ENCODE data around the gene MAST2. TPM values are rescaled to one million over a fixed set of nuclear protein-coding genes. Genes with fewer than 3 reads are reported as not detected.

MAST2 gene
- total and polyA plus RNA-seq, 9 of the 15 experiments (the other 6 are each of a cell fraction or from before 2014, with no cell fraction given): 0.73 to 32.0 (median 17.8) TPM

GRCh38 chr1:46010611-46011010 lies 207.2 kb downstream of the MAST2 start:
- H3K36me3 ChIP-seq (ENCODE audit: control insufficient read depth, insufficient read depth, low read length): peaks cover 66% of the 10 kb centered on the region
- in situ Hi-C loops (cut with MboI): no loop called here
- no peak overlapping the region for H3K4me3 ChIP-seq
- H3K9me3 ChIP-seq (replicated peaks; ENCODE audit: control insufficient read depth, insufficient read depth, low read depth, low read length): no peaks in the 10 kb centered on the region
- no peak overlapping the region for H3K27ac ChIP-seq (ENCODE audit: extremely low read depth, low read depth, low read length)
- BruUV-seq (replicated peaks): no TSS peak
- no peaks in the 10 kb centered on the region for H4K20me1 ChIP-seq (replicated peaks; ENCODE audit: control insufficient read depth, insufficient read depth, low read length)
- ChIA-PET POLR2A (interaction anchor here (0.6 to 1.6 kb wide), 5 partner anchors 9 to 97 kb away, joined by 3 to 5 read pairs (median 4); no protein-coding TSS in a partner anchor), CTCF (ENCODE audit: low intra/inter-chr PET ratio) (no interaction called here)
- peaks cover 4% of the 10 kb centered on the region for H3K9me1 ChIP-seq (ENCODE audit: control insufficient read depth, insufficient read depth, low read length)
- H3K4me2 ChIP-seq (ENCODE audit: insufficient read depth, low read length): no peak overlapping the region
- no peak for ATAC-seq
- no peak for TF ChIP-seq COPS2 (conservative IDR thresholded peaks at IDR 0.05)
- TF ChIP-seq PHF8 (IDR thresholded peaks at IDR 0.05; ENCODE audit: borderline replicate concordance, low read length): no peak
- TF ChIP-seq MEF2D (tag; conservative IDR thresholded peaks at IDR 0.05; ENCODE audit: low read depth): no peak
- TF ChIP-seq ZNF551 (CRISPR knock-in tag; IDR thresholded peaks at IDR 0.05): no peak
- no peak for TF ChIP-seq ZFP36 (IDR thresholded peaks at IDR 0.05; ENCODE audit: low read depth, low read length, partially characterized antibody)
- H3K4me1 ChIP-seq (replicated peaks in 1 of 2; ENCODE audit: control insufficient read depth in 2 of 2, insufficient read depth in 2 of 2, low read length in 2 of 2): no peaks in the 10 kb centered on the region
- H3K79me2 ChIP-seq (ENCODE audit: control insufficient read depth, insufficient read depth, low read length): no peaks in the 10 kb centered on the region
- WGBS (ENCODE audit: insufficient coverage, low coverage, missing lambda C conversion rate): 94% methylated on average over 6 of the region's 6 CpGs
- H3K27me3 ChIP-seq (ENCODE audit: control insufficient read depth in 2 of 2, insufficient read depth in 2 of 2, low read length in 2 of 2): no peaks in the 10 kb centered on the region
- no peak for DNase-seq (ENCODE audit: extremely low read depth in 1 of 4, low spot score in 3 of 4)
- no peak overlapping the region for H3K9ac ChIP-seq (ENCODE audit: insufficient read depth in 1 of 2, low read depth in 2 of 2, low read length in 2 of 2)
- intact Hi-C loops (cut with micrococcal nuclease): no loop called here
- H2AFZ ChIP-seq (ENCODE audit: low read depth, low read length): no peak overlapping the region
- FAIRE-seq: no peak

- in situ Hi-C loops (cut with MboI): no loop called here
- CTCF ChIA-PET (ENCODE audit: low intra/inter-chr PET ratio): no interaction called here
- Histone ChIP-seq H3K79me2 (ENCODE audit: control insufficient read depth, insufficient read depth, low read length) (no peaks in the 10 kb centered on the region), H3K4me3 (no peak overlapping the region), H3K36me3 (ENCODE audit: control insufficient read depth, insufficient read depth, low read length) (peaks cover 62% of the 10 kb centered on the region), H4K20me1 (replicated peaks; ENCODE audit: control insufficient read depth, insufficient read depth, low read length) (no peaks in the 10 kb centered on the region), H3K9ac (ENCODE audit: insufficient read depth in 1 of 2, low read depth in 2 of 2, low read length in 2 of 2) (no peak overlapping the region), H3K27ac (ENCODE audit: extremely low read depth, low read depth, low read length) (no peak overlapping the region), H2AFZ (ENCODE audit: low read depth, low read length) (no peak overlapping the region), H3K4me2 (ENCODE audit: insufficient read depth, low read length) (no peak overlapping the region), H3K27me3 (ENCODE audit: control insufficient read depth in 2 of 2, insufficient read depth in 2 of 2, low read length in 2 of 2) (no peaks in the 10 kb centered on the region), H3K9me3 (replicated peaks; ENCODE audit: control insufficient read depth, insufficient read depth, low read depth, low read length) (no peaks in the 10 kb centered on the region), H3K9me1 (ENCODE audit: control insufficient read depth, insufficient read depth, low read length) (peaks cover 4% of the 10 kb centered on the region), H3K4me1 (replicated peaks in 1 of 2; ENCODE audit: control insufficient read depth in 2 of 2, insufficient read depth in 2 of 2, low read length in 2 of 2) (no peaks in the 10 kb centered on the region)
- DNase-seq (ENCODE audit: extremely low read depth in 1 of 4, low spot score in 3 of 4) (no peak), FAIRE-seq (no peak), ATAC-seq (no peak)
- POLR2A ChIA-PET: interaction anchor here (0.6 to 1.6 kb wide), 6 partner anchors 9 to 54 kb away, joined by 3 to 5 read pairs (median 3); no protein-coding TSS in a partner anchor
- no TSS peak for BruUV-seq (replicated peaks)
- 84% methylated on average over 7 of the region's 7 CpGs for WGBS (ENCODE audit: insufficient coverage, low coverage, missing lambda C conversion rate)
- intact Hi-C loops (cut with micrococcal nuclease): no loop called here
- TF ChIP-seq BRD4 (IDR thresholded peaks at IDR 0.05): no peak
- no peak for TF ChIP-seq ZNF282 (CRISPR knock-in tag; IDR thresholded peaks at IDR 0.05)
- no peak for TF ChIP-seq HNRNPLL (IDR thresholded peaks at IDR 0.05; ENCODE audit: low read depth, low read length, poor library complexity, severe bottlenecking)
- no peak for TF ChIP-seq RB1 (IDR thresholded peaks at IDR 0.05; ENCODE audit: low read depth)
- no peak for TF ChIP-seq ZNF507 (tag; conservative IDR thresholded peaks at IDR 0.05)
- no peak for TF ChIP-seq MITF (IDR thresholded peaks at IDR 0.05)
- no peak for TF ChIP-seq ZNF354B (CRISPR knock-in tag; IDR thresholded peaks at IDR 0.05)
- TF ChIP-seq ZNF3 (CRISPR knock-in tag; IDR thresholded peaks at IDR 0.05): no peak
- no peak for TF ChIP-seq GTF2F1 (IDR thresholded peaks at IDR 0.05; ENCODE audit: low read depth, low read length)
- TF ChIP-seq PHF8 (IDR thresholded peaks at IDR 0.05; ENCODE audit: borderline replicate concordance, low read length): no peak
- no peak for TF ChIP-seq CBX3 (IDR thresholded peaks at IDR 0.05; ENCODE audit: borderline replicate concordance in 1 of 2, low read length in 2 of 2)
- TF ChIP-seq PCBP1 (IDR thresholded peaks at IDR 0.05; ENCODE audit: low read depth, low read length, poor library complexity, severe bottlenecking): no peak
- TF ChIP-seq BRD9 (IDR thresholded peaks at IDR 0.05; ENCODE audit: low read depth, partially characterized antibody): no peak
These were observed 207.8 kb downstream of the MAST2 start for GRCh38 chr1:46011121-46011695.
